H1 (cell line): Measurements from ENCODE around the gene VAPB. TPM values are rescaled to one million over a fixed set of nuclear protein-coding genes. Genes with fewer than 3 reads are reported as not detected.

Experiments used
- CTCF ChIA-PET: fragments of 300-600 bp; sonication (Branson Sonifier 250); formaldehyde crosslinking; loops from one replicate; lab custom pipeline; 2021; ENCODE audit not compliant: partially characterized antibody; lab: Charles Lee
- POLR2A ChIA-PET: fragments of 300-600 bp; sonication (Branson Sonifier 250); formaldehyde crosslinking; loops from one replicate; lab custom pipeline; 2021; ENCODE audit warnings: inconsistent platforms; ENCODE audit not compliant: partially characterized antibody; lab: Charles Lee
- DNase-seq, 2 experiments: peaks; one replicate each; pipeline versions ENCODE4 v3.0.0 to v3.0.0-alpha.2; 2010 to 2022; ENCODE audit warnings: low spot score in 2 of 2, low read depth in 1 of 2, mixed read lengths in 1 of 2
- FAIRE-seq: peaks from 2 replicates; lab custom pipeline; 2011; peaks lifted over from hg19 to GRCh38; lab: Jason Lieb, UNC
- H2AFZ ChIP-seq: 2 replicates; pipeline ENCODE4 v1.8.1; 2012; ENCODE audit warnings: low read length, inconsistent platforms
- H2AK5ac ChIP-seq: 2 replicates; pipeline ENCODE4 v1.6.1; 2013; ENCODE audit warnings: low read depth, low read length
- H2BK120ac ChIP-seq: replicated peaks from 2 replicates; pipeline ENCODE3; 2013; ENCODE audit warnings: low read depth, low read length, inconsistent platforms
- H2BK12ac ChIP-seq: 2 replicates; pipeline ENCODE4 v1.6.1; 2013; ENCODE audit warnings: low read depth, low read length
- H2BK15ac ChIP-seq: 2 replicates; pipeline ENCODE4 v1.6.1; 2013; ENCODE audit warnings: low read length
- H2BK20ac ChIP-seq: 2 replicates; pipeline ENCODE4 v1.6.1; 2013; ENCODE audit warnings: low read length
- H2BK5ac ChIP-seq: 2 replicates; pipeline ENCODE4 v1.6.1; 2013; ENCODE audit warnings: low read depth, low read length
- H3K14ac ChIP-seq: 2 replicates; pipeline ENCODE4 v1.6.1; 2013; ENCODE audit warnings: inconsistent platforms; ENCODE audit not compliant: insufficient read length
- H3K18ac ChIP-seq: 2 replicates; pipeline ENCODE4 v1.6.1; 2013; ENCODE audit warnings: low read length; ENCODE audit errors: extremely low read depth
- H3K23ac ChIP-seq: 2 replicates; pipeline ENCODE4 v1.6.1; 2013; ENCODE audit warnings: inconsistent platforms; ENCODE audit not compliant: insufficient read length
- H3K23me2 ChIP-seq: 2 replicates; pipeline ENCODE4 v1.6.1; 2013; ENCODE audit warnings: low read depth, low read length
- H3K27ac ChIP-seq: 2 replicates; pipeline ENCODE4 v1.6.1; 2011; ENCODE audit warnings: low read depth, low read length, inconsistent platforms
- H3K27me3 ChIP-seq, 4 experiments: replicated peaks in 1 of 4; 1 replicate in 1 of 4; 2 replicates in 3 of 4; pipeline versions ENCODE4 v1.6.1 to v1.8.1; 2011 to 2013; ENCODE audit warnings: low read length in 3 of 4, mild to moderate bottlenecking in 3 of 4, inconsistent platforms in 2 of 4, mixed read lengths in 2 of 4, moderate library complexity in 1 of 4; ENCODE audit not compliant: control insufficient read depth in 3 of 4, insufficient read depth in 3 of 4; ENCODE audit errors: extremely low read depth in 1 of 4
- H3K36me3 ChIP-seq, 4 experiments: 2 replicates each; pipeline versions ENCODE4 v1.6.1 to v1.8.1; 2011 to 2013; ENCODE audit warnings: mild to moderate bottlenecking in 4 of 4, low read length in 3 of 4, moderate library complexity in 2 of 4, control low read depth in 1 of 4, inconsistent platforms in 1 of 4; ENCODE audit not compliant: insufficient read depth in 4 of 4, control insufficient read depth in 2 of 4
- H3K4ac ChIP-seq: replicated peaks from 2 replicates; pipeline ENCODE3; 2013; ENCODE audit warnings: low read length, low read depth, mixed read lengths, inconsistent platforms; ENCODE audit not compliant: insufficient read length
- H3K4me1 ChIP-seq, 4 experiments: replicated peaks in 1 of 4; 1 replicate in 1 of 4; 2 replicates in 3 of 4; pipeline versions ENCODE4 v1.6.1 to v1.8.1; 2011 to 2013; ENCODE audit warnings: low read length in 3 of 4, inconsistent platforms in 2 of 4, mixed read lengths in 1 of 4; ENCODE audit not compliant: insufficient read depth in 4 of 4, control insufficient read depth in 3 of 4
- H3K4me2 ChIP-seq, 2 experiments: 2 replicates each; pipeline versions ENCODE4 v1.6.1 to v1.8.1; 2011 to 2013; ENCODE audit warnings: low read depth in 2 of 2, low read length in 2 of 2, control low read depth in 1 of 2, inconsistent platforms in 1 of 2, mild to moderate bottlenecking in 1 of 2; ENCODE audit not compliant: insufficient read depth in 1 of 2
- H3K4me3 ChIP-seq, 4 experiments: fragments of 200-600, 300-600 bp in 1 of 4; sonication (generic), shearing (Covaris generic), sonication (Bioruptor Twin) in 1 of 4; 2 replicates each; pipeline versions ENCODE4 v1.5.1 to v1.8.1; 2011 to 2016; ENCODE audit warnings: low read length in 4 of 4, low read depth in 3 of 4, control low read depth in 2 of 4, inconsistent platforms in 2 of 4, mild to moderate bottlenecking in 2 of 4, mixed read lengths in 1 of 4, moderate library complexity in 1 of 4; ENCODE audit not compliant: insufficient read depth in 2 of 4; ENCODE audit errors: extremely low read depth in 1 of 4
- H3K56ac ChIP-seq: replicated peaks from 2 replicates; pipeline ENCODE3; 2013; ENCODE audit warnings: low read depth, mild to moderate bottlenecking, mixed read lengths, low read length, inconsistent platforms; ENCODE audit not compliant: insufficient read length
- H3K79me1 ChIP-seq: 2 replicates; pipeline ENCODE4 v1.6.1; 2013; ENCODE audit warnings: low read depth, low read length, control low read depth
- H3K79me2 ChIP-seq, 2 experiments: 2 replicates each; pipeline versions ENCODE4 v1.6.1 to v1.8.1; 2012 to 2013; ENCODE audit warnings: low read length in 2 of 2, mild to moderate bottlenecking in 2 of 2, inconsistent platforms in 1 of 2; ENCODE audit not compliant: insufficient read depth in 2 of 2, control insufficient read depth in 1 of 2
- H3K9ac ChIP-seq, 4 experiments: replicated peaks in 1 of 4; 1 replicate in 1 of 4; 2 replicates in 3 of 4; pipeline versions ENCODE4 v1.6.1 to v1.8.1; 2011 to 2013; ENCODE audit warnings: low read depth in 3 of 4, low read length in 3 of 4, control low read depth in 2 of 4, mild to moderate bottlenecking in 2 of 4, moderate library complexity in 2 of 4, inconsistent platforms in 1 of 4; ENCODE audit errors: extremely low read depth in 1 of 4
- H3K9me3 ChIP-seq, 2 experiments: 2 replicates each; pipeline versions ENCODE4 v1.6.1 to v1.8.1; 2012 to 2013; ENCODE audit warnings: mild to moderate bottlenecking in 2 of 2, moderate library complexity in 2 of 2, control low read depth in 1 of 2, inconsistent platforms in 1 of 2, low read depth in 1 of 2, low read length in 1 of 2, mixed read lengths in 1 of 2; ENCODE audit not compliant: insufficient read depth in 2 of 2
- H4K20me1 ChIP-seq, 2 experiments: replicated peaks in 1 of 2; 2 replicates each; pipeline versions ENCODE3 to v1.8.1; 2011 to 2013; ENCODE audit warnings: inconsistent platforms in 2 of 2, low read length in 2 of 2, mild to moderate bottlenecking in 1 of 2; ENCODE audit not compliant: insufficient read depth in 2 of 2, control insufficient read depth in 1 of 2
- H4K5ac ChIP-seq: 2 replicates; pipeline ENCODE4 v1.6.1; 2013; ENCODE audit warnings: low read length, low read depth, mixed read lengths, inconsistent platforms; ENCODE audit not compliant: insufficient read length
- H4K8ac ChIP-seq: 2 replicates; pipeline ENCODE4 v1.8.0; 2013; ENCODE audit warnings: mild to moderate bottlenecking, moderate library complexity, low read length, inconsistent platforms; ENCODE audit not compliant: insufficient read depth; ENCODE audit errors: extremely low read depth
- H4K91ac ChIP-seq: replicated peaks from 2 replicates; pipeline ENCODE3; 2013; ENCODE audit warnings: low read length, mixed read lengths, inconsistent platforms; ENCODE audit not compliant: insufficient read length
- YY1 ChIP-seq: IDR thresholded peaks from 2 replicates; pipeline ENCODE4 v1.6.1; 2011; ENCODE audit warnings: low read depth, mild to moderate bottlenecking, low read length
- WGBS, 2 experiments: shearing (Covaris generic) in 1 of 2; methylation state at CpG; one replicate each; pipeline versions ENCODE4 v1.1.6 to v1.1.7; 2013 to 2015; ENCODE audit warnings: low lambda C conversion rate in 2 of 2, mixed read lengths in 2 of 2, inconsistent platforms in 1 of 2, low coverage in 1 of 2, missing lambda C conversion rate in 1 of 2; ENCODE audit not compliant: insufficient replicate concordance in 2 of 2, insufficient coverage in 1 of 2, insufficient read length in 1 of 2; ENCODE audit errors: extremely low coverage in 1 of 2, missing lambda C conversion rate in 1 of 2; 5-methylcytosine and 5-hydroxymethylcytosine counted together
- polyA plus RNA-seq, 7 experiments: library from polyadenylated mRNA; depleted of rRNA in 3 of 7; stranded (reverse) in 5 of 7; unstranded in 2 of 7; fragments of >200 nt in 5 of 7; fragments of 200-250 nt in 2 of 7; gene quantifications; 1 replicate in 5 of 7; 2 replicates in 1 of 7; 4 replicates in 1 of 7; pipeline versions ENCODE4 v1.2.1 to v1.2.3, GENCODE V29; 2011 to 2013; ENCODE audit warnings: missing spikeins in 2 of 7, mixed read lengths in 2 of 7
- total RNA-seq: library from RNA; stranded (reverse); fragmentation: NEBNext Ultra II Directional; extraction: Animal tissue kit (Norgen Biotek cat#: 25700); gene quantifications from 2 replicates; pipeline ENCODE4 v1.2.1, GENCODE V29; 2021

The VAPB gene
- total and polyA plus RNA-seq, 2 of the 8 experiments (the other 6 are each of a cell fraction or from before 2014, with no cell fraction given) = 24.4 to 62.8 TPM

DNA sequence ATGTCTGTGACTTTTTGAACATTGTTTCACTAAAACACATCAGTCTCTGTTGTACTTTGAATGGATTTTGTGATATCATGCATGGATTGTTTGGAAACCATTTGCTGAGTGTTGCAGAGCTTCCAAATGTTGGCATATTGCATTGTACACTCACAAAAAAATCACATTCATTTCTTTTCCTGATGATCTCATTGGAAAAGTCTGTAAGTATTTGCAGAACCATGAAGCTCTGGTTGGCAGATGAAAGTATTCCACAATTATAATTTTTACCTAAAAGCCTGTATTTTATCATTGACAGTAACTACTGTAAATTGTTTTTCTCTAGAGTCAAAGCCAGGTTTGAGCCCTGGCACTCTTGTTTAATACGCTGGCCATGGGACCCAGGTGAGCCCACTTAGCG is 42.1 kb downstream of the VAPB start:
- ChIA-PET CTCF (interaction anchor here (0.9 to 2.0 kb wide), 2 partner anchors 11 to 449 kb away, joined by 3 to 5 read pairs; no protein-coding TSS in a partner anchor), POLR2A (interaction anchor here (1.1 kb wide), 1 partner anchor 10 kb away, joined by 3 read pairs; no protein-coding TSS in a partner anchor)
- H3K14ac ChIP-seq = no peak overlapping the region
- no peak overlapping the region for H3K4me2 ChIP-seq
- H3K23me2 ChIP-seq = no peaks in the 10 kb centered on the region
- H3K56ac ChIP-seq = no peak overlapping the region
- H3K18ac ChIP-seq = no peak overlapping the region
- no peak for DNase-seq
- H3K27ac ChIP-seq = no peak overlapping the region
- no peak overlapping the region for H2BK5ac ChIP-seq
- no peak overlapping the region for H4K5ac ChIP-seq
- FAIRE-seq = no peak
- H3K4me1 ChIP-seq = peaks cover 0 to 18% (median 7%) of the 10 kb centered on the region in 4 experiments; a peak in 4 of 7 replicates
- H3K4ac ChIP-seq = no peak overlapping the region
- peaks cover 9 to 10% of the 10 kb centered on the region in 2 experiments; a peak in 3 of 4 replicates for H3K9me3 ChIP-seq
- H4K8ac ChIP-seq = no peak overlapping the region
- H4K20me1 ChIP-seq = peaks cover 0 to 2% of the 10 kb centered on the region in 2 experiments
- H2BK12ac ChIP-seq = no peak overlapping the region
- H3K9ac ChIP-seq = no peak overlapping the region
- H3K23ac ChIP-seq = no peak overlapping the region
- H2AK5ac ChIP-seq = no peak overlapping the region
- H2AFZ ChIP-seq = no peak overlapping the region
- no peak overlapping the region for H2BK120ac ChIP-seq
- no peaks in the 10 kb centered on the region for H3K27me3 ChIP-seq
- no peak overlapping the region for H2BK15ac ChIP-seq
- H3K4me3 ChIP-seq = no peak overlapping the region
- H3K79me1 ChIP-seq = peaks cover 9% of the 10 kb centered on the region
- no peak overlapping the region for H4K91ac ChIP-seq
- H2BK20ac ChIP-seq = no peak overlapping the region
- peaks cover 0 to 10% (median 3%) of the 10 kb centered on the region in 4 experiments; a peak in 2 of 8 replicates for H3K36me3 ChIP-seq
- 90% methylated on average over 2 of the region's 2 CpGs; no CpG with 5 or more reads in 1 of the 2 experiments for WGBS, 2 experiments
- peaks cover 10 to 82% of the 10 kb centered on the region in 2 experiments; a peak in 3 of 4 replicates for H3K79me2 ChIP-seq
- no peak for TF ChIP-seq YY1
